Measurements from ENCODE around the gene MAD1L1.

- TF ChIP-seq, protein P1, sequence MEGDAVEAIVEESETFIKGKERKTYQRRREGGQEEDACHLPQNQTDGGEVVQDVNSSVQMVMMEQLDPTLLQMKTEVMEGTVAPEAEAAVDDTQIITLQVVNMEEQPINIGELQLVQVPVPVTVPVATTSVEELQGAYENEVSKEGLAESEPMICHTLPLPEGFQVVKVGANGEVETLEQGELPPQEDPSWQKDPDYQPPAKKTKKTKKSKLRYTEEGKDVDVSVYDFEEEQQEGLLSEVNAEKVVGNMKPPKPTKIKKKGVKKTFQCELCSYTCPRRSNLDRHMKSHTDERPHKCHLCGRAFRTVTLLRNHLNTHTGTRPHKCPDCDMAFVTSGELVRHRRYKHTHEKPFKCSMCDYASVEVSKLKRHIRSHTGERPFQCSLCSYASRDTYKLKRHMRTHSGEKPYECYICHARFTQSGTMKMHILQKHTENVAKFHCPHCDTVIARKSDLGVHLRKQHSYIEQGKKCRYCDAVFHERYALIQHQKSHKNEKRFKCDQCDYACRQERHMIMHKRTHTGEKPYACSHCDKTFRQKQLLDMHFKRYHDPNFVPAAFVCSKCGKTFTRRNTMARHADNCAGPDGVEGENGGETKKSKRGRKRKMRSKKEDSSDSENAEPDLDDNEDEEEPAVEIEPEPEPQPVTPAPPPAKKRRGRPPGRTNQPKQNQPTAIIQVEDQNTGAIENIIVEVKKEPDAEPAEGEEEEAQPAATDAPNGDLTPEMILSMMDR (CRISPR knock-in tag; IDR thresholded peaks at IDR 0.05): no peak
- TF ChIP-seq RXRB (CRISPR knock-in tag; IDR thresholded peaks at IDR 0.05; ENCODE audit: borderline replicate concordance) (no peak), CHD2 (IDR thresholded peaks at IDR 0.05; ENCODE audit: low read depth, low read length) (no peak), RFX5 (IDR thresholded peaks at IDR 0.05; ENCODE audit: low read depth, low read length) (no peak), SALL2 (CRISPR knock-in tag; IDR thresholded peaks at IDR 0.05) (no peak), ZUFSP (CRISPR knock-in tag; IDR thresholded peaks at IDR 0.05; ENCODE audit: borderline replicate concordance) (no peak), ZBTB21 (CRISPR knock-in tag; IDR thresholded peaks at IDR 0.05) (no peak)
Measured at GRCh38 chr7:2270495-2270894, 37.8 kb upstream of the MAD1L1 start.

Measured in HepG2 (cell line).